HepG2 (cell line): ENCODE results near the gene SMIM36. TPM values are rescaled to one million over a fixed set of nuclear protein-coding genes. Genes with fewer than 3 reads are reported as not detected.

Experiments
- ATAC-seq: fragments of 200-7000 bp; cut with Tn5 transposase; 3 replicates; pipeline ENCODE4 v1.9.1; 2020; ENCODE audit warnings: mild to moderate bottlenecking, moderate library complexity
- BruUV-seq: library from RNA; stranded (reverse); fragments of 400-500 nt; replicated peaks from 2 replicates; lab custom pipeline; 2021; lab: Mats Ljungman, UMichigan
- CTCF ChIA-PET: fragments of 300-600 bp; formaldehyde crosslinking; extraction: SDS; loops from one replicate; lab custom pipeline; 2021; ENCODE audit warnings: low total read pairs, inconsistent platforms, low intra/inter-chr PET ratio; lab: Yijun Ruan, JAX
- POLR2A ChIA-PET: fragments of 350-600 bp; sonication (Branson Sonifier 250); formaldehyde crosslinking; loops from one replicate; lab custom pipeline; 2020; ENCODE audit warnings: antibody characterized with exemption, inconsistent platforms; lab: Yijun Ruan, JAX
- DNase-seq: peaks from one replicate; pipeline ENCODE4 v3.0.0-alpha.2; 2015; ENCODE audit warnings: low spot score
- FAIRE-seq: peaks from 3 replicates; lab custom pipeline; 2011; peaks lifted over from hg19 to GRCh38; lab: Jason Lieb, UNC
- H2AFZ ChIP-seq: one replicate; pipeline ENCODE4 v1.6.1; 2011; ENCODE audit warnings: low read length, inconsistent platforms
- H3K27ac ChIP-seq: fragments of 300-600 bp; 3 replicates; pipeline ENCODE4 v1.8.0; 2011; ENCODE audit warnings: mixed run types, mild to moderate bottlenecking, mixed read lengths, low read length, inconsistent platforms; ENCODE audit not compliant: insufficient read depth; ENCODE audit errors: extremely low read length
- H3K27me3 ChIP-seq, 2 experiments: fragments of 200-600 bp in 1 of 2; 2 replicates in 1 of 2; 3 replicates in 1 of 2; pipeline versions ENCODE4 v1.6.0 to v1.8.0; 2011; ENCODE audit warnings: low read length in 2 of 2, mild to moderate bottlenecking in 2 of 2, moderate library complexity in 2 of 2, inconsistent platforms in 1 of 2; ENCODE audit not compliant: insufficient read depth in 2 of 2, control insufficient read depth in 1 of 2
- H3K36me3 ChIP-seq, 2 experiments: fragments of 200-600 bp in 1 of 2; replicated peaks in 1 of 2; 2 replicates in 1 of 2; 3 replicates in 1 of 2; pipeline versions ENCODE4 v1.5.1 to v1.8.0; 2011; ENCODE audit warnings: low read length in 2 of 2, inconsistent platforms in 1 of 2; ENCODE audit not compliant: insufficient read depth in 2 of 2, control insufficient read depth in 1 of 2
- H3K4me1 ChIP-seq: 2 replicates; pipeline ENCODE4 v1.5.1; 2012; ENCODE audit warnings: low read length, inconsistent platforms; ENCODE audit not compliant: insufficient read depth
- H3K4me2 ChIP-seq: 2 replicates; pipeline ENCODE4 v1.6.0; 2011; ENCODE audit warnings: low read depth, low read length, inconsistent platforms
- H3K4me3 ChIP-seq, 3 experiments: fragments of 200-600 bp in 1 of 3; sonication (generic), shearing (Covaris generic) in 1 of 3; replicated peaks in 1 of 3; 2 replicates each; pipeline ENCODE4 v1.5.1; 2011 to 2016; ENCODE audit warnings: low read length in 3 of 3, inconsistent platforms in 2 of 3, low read depth in 2 of 3, mild to moderate bottlenecking in 2 of 3, control low read depth in 1 of 3, mixed read lengths in 1 of 3; ENCODE audit not compliant: insufficient read depth in 1 of 3
- H3K79me2 ChIP-seq: one replicate; pipeline ENCODE4 v1.6.1; 2011; ENCODE audit warnings: low read length, inconsistent platforms; ENCODE audit not compliant: insufficient read depth
- H3K9ac ChIP-seq: 2 replicates; pipeline ENCODE4 v1.6.0; 2011; ENCODE audit warnings: mild to moderate bottlenecking, low read depth, low read length, inconsistent platforms; ENCODE audit not compliant: insufficient read depth
- H3K9me3 ChIP-seq: 2 replicates; pipeline ENCODE4 v1.5.1; 2012; ENCODE audit warnings: mild to moderate bottlenecking, low read length
- H4K20me1 ChIP-seq: 2 replicates; pipeline ENCODE4 v1.6.0; 2011; ENCODE audit warnings: inconsistent platforms, mild to moderate bottlenecking, low read length, moderate library complexity; ENCODE audit not compliant: insufficient read depth
- HOXA7 ChIP-seq: sonication (generic); formaldehyde crosslinking; IDR thresholded peaks from 2 replicates; pipeline ENCODE4 v1.8.1; 2022; ENCODE audit warnings: mild to moderate bottlenecking, missing genetic modification reagents, moderate library complexity
- JUN ChIP-seq: sonication (generic); formaldehyde crosslinking; IDR thresholded peaks from 2 replicates; pipeline ENCODE4 v1.4.0; 2020; ENCODE audit warnings: mild to moderate bottlenecking, missing genetic modification reagents
- PRMT3 ChIP-seq: sonication (generic); formaldehyde crosslinking; IDR thresholded peaks from 2 replicates; pipeline ENCODE4 v1.8.1; 2022; ENCODE audit warnings: low read depth, mild to moderate bottlenecking, moderate library complexity, missing genetic modification reagents, borderline replicate concordance
- TBX3 ChIP-seq: fragments of 450-650 bp; IDR thresholded peaks from 2 replicates; pipeline ENCODE4 v1.6.1; 2017; ENCODE audit warnings: antibody characterized with exemption, mild to moderate bottlenecking, inconsistent platforms, borderline replicate concordance
- ZNF333 ChIP-seq: sonication (generic); formaldehyde crosslinking; IDR thresholded peaks from 2 replicates; pipeline ENCODE4 v1.4.0; 2020; ENCODE audit warnings: mild to moderate bottlenecking, missing genetic modification reagents, borderline replicate concordance
- WGBS: methylation state at CpG from one replicate; pipeline ENCODE4 v1.1.6; 2017; ENCODE audit warnings: low lambda C conversion rate; 5-methylcytosine and 5-hydroxymethylcytosine counted together
- in situ Hi-C: cut with HindIII; loops from 2 replicates; pipeline ENCODE4 v1.10.0; 2017; ENCODE audit warnings: low pct_unique_long_range_greater_than_20kb; ENCODE audit not compliant: extremely low pct_ligation_motif_present
- intact Hi-C: fragments of 100-400 bp; cut with micrococcal nuclease; formaldehyde crosslinking; loops from one replicate; pipeline ENCODE4 v1.10.0; 2022; ENCODE audit not compliant: unreplicated experiment
- polyA plus RNA-seq, 8 experiments: library from polyadenylated mRNA; depleted of rRNA in 3 of 8; stranded (reverse) in 7 of 8; unstranded in 1 of 8; fragments of >200 nt; fragmentation: Illumina TruSeq in 4 of 8; extraction: Trizol in 4 of 8; gene quantifications; 2 replicates each; pipeline versions ENCODE4 v1.2.1 to v1.2.3, GENCODE V29; 2011 to 2016; ENCODE audit warnings: low read depth in 4 of 8, missing spikeins in 1 of 8, mixed read lengths in 1 of 8; ENCODE audit not compliant: insufficient read depth in 1 of 8
- total RNA-seq, 5 experiments: library from RNA; depleted of rRNA; stranded (reverse); fragments of >200 nt; fragmentation: Illumina TruSeq; extraction: Trizol; gene quantifications; 2 replicates each; pipeline ENCODE4 v1.2.3, GENCODE V29; 2016; ENCODE audit warnings: low read depth in 1 of 5
- TF ChIP-seq, protein P1 (sequence below): sonication (generic); formaldehyde crosslinking; conservative IDR thresholded peaks from 2 replicates; pipeline ENCODE4 v1.4.0; 2020; ENCODE audit warnings: mild to moderate bottlenecking, missing genetic modification reagents, moderate library complexity
- TF ChIP-seq, protein P2 (sequence below): sonication (generic); formaldehyde crosslinking; IDR thresholded peaks from 2 replicates; pipeline ENCODE4 v1.5.1; 2020; ENCODE audit warnings: mild to moderate bottlenecking, missing genetic modification reagents, borderline replicate concordance
- TF ChIP-seq, protein P3 (sequence below): sonication (generic); formaldehyde crosslinking; IDR thresholded peaks from 2 replicates; pipeline ENCODE4 v1.9.0; 2021; ENCODE audit warnings: missing genetic modification reagents, borderline replicate concordance

Gene SMIM36
- total and polyA plus RNA-seq, 2 of the 13 experiments (the other 11 are each of a cell fraction or from before 2014, with no cell fraction given) = not detected

DNA sequence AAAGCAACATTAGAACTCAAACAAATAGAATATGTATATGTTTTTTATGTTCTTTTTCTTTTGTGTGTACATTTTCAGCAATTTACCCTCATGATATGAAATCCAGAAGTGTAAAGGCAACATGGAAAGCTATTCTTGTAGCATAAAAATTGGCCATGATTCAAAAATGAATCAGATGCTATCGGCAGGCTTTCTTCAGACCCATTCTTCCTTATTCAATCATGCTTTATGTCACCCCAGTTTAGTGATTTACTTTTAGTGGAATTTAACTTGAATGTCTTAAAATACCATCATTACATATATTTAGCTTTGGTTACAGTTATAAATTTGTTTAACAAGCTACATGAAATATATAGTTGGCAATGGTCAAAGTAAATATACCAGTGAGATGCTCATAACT lies 21.4 kb upstream of the SMIM36 start:
- in situ Hi-C loops = no loop called here
- intact Hi-C loops = no loop called here
- no TSS peak for BruUV-seq
- no peaks in the 10 kb centered on the region for H3K4me1 ChIP-seq
- no peak overlapping the region for H2AFZ ChIP-seq
- H3K27me3 ChIP-seq = no peaks in the 10 kb centered on the region
- H3K9me3 ChIP-seq = no peaks in the 10 kb centered on the region
- no peak overlapping the region for H3K4me3 ChIP-seq
- ATAC-seq (no peak), DNase-seq (no peak), FAIRE-seq (no peak)
- no peak overlapping the region for H3K4me2 ChIP-seq
- no peaks in the 10 kb centered on the region for H3K36me3 ChIP-seq
- POLR2A ChIA-PET = no interaction called here
- no peaks in the 10 kb centered on the region for H3K79me2 ChIP-seq
- 6% methylated on average over 1 of the region's 1 CpG for WGBS
- no peaks in the 10 kb centered on the region for H4K20me1 ChIP-seq
- H3K9ac ChIP-seq = no peak overlapping the region
- no peak overlapping the region for H3K27ac ChIP-seq
- CTCF ChIA-PET = no interaction called here
- TF ChIP-seq HOXA7 (CRISPR knock-in tag) (no peak), TBX3 (no peak), ZNF333 (no peak), JUN (CRISPR knock-in tag) (no peak), PRMT3 (CRISPR knock-in tag) (no peak)
- TF ChIP-seq, protein P1, sequence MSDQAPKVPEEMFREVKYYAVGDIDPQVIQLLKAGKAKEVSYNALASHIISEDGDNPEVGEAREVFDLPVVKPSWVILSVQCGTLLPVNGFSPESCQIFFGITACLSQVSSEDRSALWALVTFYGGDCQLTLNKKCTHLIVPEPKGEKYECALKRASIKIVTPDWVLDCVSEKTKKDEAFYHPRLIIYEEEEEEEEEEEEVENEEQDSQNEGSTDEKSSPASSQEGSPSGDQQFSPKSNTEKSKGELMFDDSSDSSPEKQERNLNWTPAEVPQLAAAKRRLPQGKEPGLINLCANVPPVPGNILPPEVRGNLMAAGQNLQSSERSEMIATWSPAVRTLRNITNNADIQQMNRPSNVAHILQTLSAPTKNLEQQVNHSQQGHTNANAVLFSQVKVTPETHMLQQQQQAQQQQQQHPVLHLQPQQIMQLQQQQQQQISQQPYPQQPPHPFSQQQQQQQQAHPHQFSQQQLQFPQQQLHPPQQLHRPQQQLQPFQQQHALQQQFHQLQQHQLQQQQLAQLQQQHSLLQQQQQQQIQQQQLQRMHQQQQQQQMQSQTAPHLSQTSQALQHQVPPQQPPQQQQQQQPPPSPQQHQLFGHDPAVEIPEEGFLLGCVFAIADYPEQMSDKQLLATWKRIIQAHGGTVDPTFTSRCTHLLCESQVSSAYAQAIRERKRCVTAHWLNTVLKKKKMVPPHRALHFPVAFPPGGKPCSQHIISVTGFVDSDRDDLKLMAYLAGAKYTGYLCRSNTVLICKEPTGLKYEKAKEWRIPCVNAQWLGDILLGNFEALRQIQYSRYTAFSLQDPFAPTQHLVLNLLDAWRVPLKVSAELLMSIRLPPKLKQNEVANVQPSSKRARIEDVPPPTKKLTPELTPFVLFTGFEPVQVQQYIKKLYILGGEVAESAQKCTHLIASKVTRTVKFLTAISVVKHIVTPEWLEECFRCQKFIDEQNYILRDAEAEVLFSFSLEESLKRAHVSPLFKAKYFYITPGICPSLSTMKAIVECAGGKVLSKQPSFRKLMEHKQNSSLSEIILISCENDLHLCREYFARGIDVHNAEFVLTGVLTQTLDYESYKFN (CRISPR knock-in tag) = no peak
- TF ChIP-seq, protein P2, sequence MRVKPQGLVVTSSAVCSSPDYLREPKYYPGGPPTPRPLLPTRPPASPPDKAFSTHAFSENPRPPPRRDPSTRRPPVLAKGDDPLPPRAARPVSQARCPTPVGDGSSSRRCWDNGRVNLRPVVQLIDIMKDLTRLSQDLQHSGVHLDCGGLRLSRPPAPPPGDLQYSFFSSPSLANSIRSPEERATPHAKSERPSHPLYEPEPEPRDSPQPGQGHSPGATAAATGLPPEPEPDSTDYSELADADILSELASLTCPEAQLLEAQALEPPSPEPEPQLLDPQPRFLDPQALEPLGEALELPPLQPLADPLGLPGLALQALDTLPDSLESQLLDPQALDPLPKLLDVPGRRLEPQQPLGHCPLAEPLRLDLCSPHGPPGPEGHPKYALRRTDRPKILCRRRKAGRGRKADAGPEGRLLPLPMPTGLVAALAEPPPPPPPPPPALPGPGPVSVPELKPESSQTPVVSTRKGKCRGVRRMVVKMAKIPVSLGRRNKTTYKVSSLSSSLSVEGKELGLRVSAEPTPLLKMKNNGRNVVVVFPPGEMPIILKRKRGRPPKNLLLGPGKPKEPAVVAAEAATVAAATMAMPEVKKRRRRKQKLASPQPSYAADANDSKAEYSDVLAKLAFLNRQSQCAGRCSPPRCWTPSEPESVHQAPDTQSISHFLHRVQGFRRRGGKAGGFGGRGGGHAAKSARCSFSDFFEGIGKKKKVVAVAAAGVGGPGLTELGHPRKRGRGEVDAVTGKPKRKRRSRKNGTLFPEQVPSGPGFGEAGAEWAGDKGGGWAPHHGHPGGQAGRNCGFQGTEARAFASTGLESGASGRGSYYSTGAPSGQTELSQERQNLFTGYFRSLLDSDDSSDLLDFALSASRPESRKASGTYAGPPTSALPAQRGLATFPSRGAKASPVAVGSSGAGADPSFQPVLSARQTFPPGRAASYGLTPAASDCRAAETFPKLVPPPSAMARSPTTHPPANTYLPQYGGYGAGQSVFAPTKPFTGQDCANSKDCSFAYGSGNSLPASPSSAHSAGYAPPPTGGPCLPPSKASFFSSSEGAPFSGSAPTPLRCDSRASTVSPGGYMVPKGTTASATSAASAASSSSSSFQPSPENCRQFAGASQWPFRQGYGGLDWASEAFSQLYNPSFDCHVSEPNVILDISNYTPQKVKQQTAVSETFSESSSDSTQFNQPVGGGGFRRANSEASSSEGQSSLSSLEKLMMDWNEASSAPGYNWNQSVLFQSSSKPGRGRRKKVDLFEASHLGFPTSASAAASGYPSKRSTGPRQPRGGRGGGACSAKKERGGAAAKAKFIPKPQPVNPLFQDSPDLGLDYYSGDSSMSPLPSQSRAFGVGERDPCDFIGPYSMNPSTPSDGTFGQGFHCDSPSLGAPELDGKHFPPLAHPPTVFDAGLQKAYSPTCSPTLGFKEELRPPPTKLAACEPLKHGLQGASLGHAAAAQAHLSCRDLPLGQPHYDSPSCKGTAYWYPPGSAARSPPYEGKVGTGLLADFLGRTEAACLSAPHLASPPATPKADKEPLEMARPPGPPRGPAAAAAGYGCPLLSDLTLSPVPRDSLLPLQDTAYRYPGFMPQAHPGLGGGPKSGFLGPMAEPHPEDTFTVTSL = no peak
- TF ChIP-seq, protein P3, sequence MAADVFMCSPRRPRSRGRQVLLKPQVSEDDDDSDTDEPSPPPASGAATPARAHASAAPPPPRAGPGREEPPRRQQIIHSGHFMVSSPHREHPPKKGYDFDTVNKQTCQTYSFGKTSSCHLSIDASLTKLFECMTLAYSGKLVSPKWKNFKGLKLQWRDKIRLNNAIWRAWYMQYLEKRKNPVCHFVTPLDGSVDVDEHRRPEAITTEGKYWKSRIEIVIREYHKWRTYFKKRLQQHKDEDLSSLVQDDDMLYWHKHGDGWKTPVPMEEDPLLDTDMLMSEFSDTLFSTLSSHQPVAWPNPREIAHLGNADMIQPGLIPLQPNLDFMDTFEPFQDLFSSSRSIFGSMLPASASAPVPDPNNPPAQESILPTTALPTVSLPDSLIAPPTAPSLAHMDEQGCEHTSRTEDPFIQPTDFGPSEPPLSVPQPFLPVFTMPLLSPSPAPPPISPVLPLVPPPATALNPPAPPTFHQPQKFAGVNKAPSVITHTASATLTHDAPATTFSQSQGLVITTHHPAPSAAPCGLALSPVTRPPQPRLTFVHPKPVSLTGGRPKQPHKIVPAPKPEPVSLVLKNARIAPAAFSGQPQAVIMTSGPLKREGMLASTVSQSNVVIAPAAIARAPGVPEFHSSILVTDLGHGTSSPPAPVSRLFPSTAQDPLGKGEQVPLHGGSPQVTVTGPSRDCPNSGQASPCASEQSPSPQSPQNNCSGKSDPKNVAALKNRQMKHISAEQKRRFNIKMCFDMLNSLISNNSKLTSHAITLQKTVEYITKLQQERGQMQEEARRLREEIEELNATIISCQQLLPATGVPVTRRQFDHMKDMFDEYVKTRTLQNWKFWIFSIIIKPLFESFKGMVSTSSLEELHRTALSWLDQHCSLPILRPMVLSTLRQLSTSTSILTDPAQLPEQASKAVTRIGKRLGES (CRISPR knock-in tag) = no peak
